Endothelial cell of umbilical vein (primary cell): ENCODE data around the gene MYRFL. TPM values are rescaled to one million over a fixed set of nuclear protein-coding genes. Genes with fewer than 3 reads are reported as not detected.

ENCODE experiments used
- BruUV-seq: library from RNA; stranded (reverse); fragments of 400-500 nt; replicated peaks from 2 replicates; lab custom pipeline; 2021; lab: Mats Ljungman, UMichigan
- CTCF ChIA-PET: fragments of 300-600, 350-600 bp; sonication (Branson Sonifier 250); formaldehyde crosslinking; loops from one replicate; lab custom pipeline; 2021; ENCODE audit warnings: antibody characterized with exemption, inconsistent platforms; lab: Charles Lee
- POLR2A ChIA-PET: fragments of 300-600, 350-600 bp; sonication (Branson Sonifier 250); formaldehyde crosslinking; loops from one replicate; lab custom pipeline; 2021; ENCODE audit warnings: antibody characterized with exemption, inconsistent platforms; lab: Charles Lee
- DNase-seq: peaks from one replicate; pipeline ENCODE4 v3.0.0-alpha.2; 2011; ENCODE audit warnings: low read depth, low spot score
- FAIRE-seq: peaks from 2 replicates; lab custom pipeline; 2011; peaks lifted over from hg19 to GRCh38; lab: Jason Lieb, UNC
- H2AFZ ChIP-seq: 2 replicates; pipeline ENCODE4 v1.6.0; 2012; ENCODE audit warnings: low read depth, low read length, control low read depth, inconsistent platforms
- H3K27ac ChIP-seq: 2 replicates; pipeline ENCODE4 v1.5.1; 2011; ENCODE audit warnings: low read depth, mild to moderate bottlenecking, control low read depth, low read length, moderate library complexity; ENCODE audit not compliant: insufficient read depth
- H3K27me3 ChIP-seq, 2 experiments: 2 replicates each; pipeline versions ENCODE4 v1.6.0 to v1.6.1; 2011; ENCODE audit warnings: low read length in 2 of 2, mixed read lengths in 1 of 2; ENCODE audit not compliant: control insufficient read depth in 2 of 2, insufficient read depth in 2 of 2
- H3K36me3 ChIP-seq, 2 experiments: 2 replicates in 1 of 2; 3 replicates in 1 of 2; pipeline ENCODE4 v1.5.1; 2011; ENCODE audit warnings: low read length in 2 of 2, mild to moderate bottlenecking in 1 of 2, moderate library complexity in 1 of 2; ENCODE audit not compliant: control insufficient read depth in 2 of 2, insufficient read depth in 2 of 2; ENCODE audit errors: extremely low read depth in 1 of 2
- H3K4me1 ChIP-seq: 3 replicates; pipeline ENCODE4 v1.5.1; 2011; ENCODE audit warnings: mild to moderate bottlenecking, low read length; ENCODE audit not compliant: control insufficient read depth, insufficient read depth; ENCODE audit errors: extremely low read depth
- H3K4me2 ChIP-seq: 2 replicates; pipeline ENCODE4 v1.6.1; 2011; ENCODE audit warnings: low read length, control low read depth, mixed read lengths; ENCODE audit not compliant: insufficient read depth
- H3K4me3 ChIP-seq, 3 experiments: fragments of 200-600 bp in 1 of 3; sonication (generic), shearing (Covaris generic) in 1 of 3; replicated peaks in 1 of 3; 2 replicates each; pipeline ENCODE4 v1.5.1; 2011 to 2016; ENCODE audit warnings: control low read depth in 3 of 3, low read length in 3 of 3, mild to moderate bottlenecking in 2 of 3, inconsistent platforms in 1 of 3, low read depth in 1 of 3, moderate library complexity in 1 of 3; ENCODE audit not compliant: insufficient read depth in 1 of 3
- H3K79me2 ChIP-seq: 2 replicates; pipeline ENCODE4 v1.6.0; 2012; ENCODE audit warnings: low read length, inconsistent platforms; ENCODE audit not compliant: control insufficient read depth, insufficient read depth
- H3K9ac ChIP-seq: replicated peaks from 2 replicates; pipeline ENCODE3; 2011; ENCODE audit warnings: low read length, control low read depth; ENCODE audit not compliant: insufficient read depth; ENCODE audit errors: extremely low read depth
- H3K9me1 ChIP-seq: replicated peaks from 3 replicates; pipeline ENCODE4 v1.6.0; 2011; ENCODE audit warnings: mild to moderate bottlenecking, low read length; ENCODE audit not compliant: control insufficient read depth, insufficient read depth; ENCODE audit errors: extremely low read depth
- H3K9me3 ChIP-seq: replicated peaks from 2 replicates; pipeline ENCODE4 v1.5.1; 2012; ENCODE audit warnings: low read length, inconsistent platforms; ENCODE audit not compliant: control insufficient read depth, insufficient read depth
- H4K20me1 ChIP-seq: replicated peaks from 2 replicates; pipeline ENCODE3; 2011; ENCODE audit warnings: mild to moderate bottlenecking, low read length; ENCODE audit not compliant: control insufficient read depth, insufficient read depth; ENCODE audit errors: extremely low read depth
- EZH2 ChIP-seq: IDR thresholded peaks from 2 replicates; pipeline ENCODE4 v1.6.1; 2012; ENCODE audit warnings: borderline replicate concordance, low read depth, mild to moderate bottlenecking, moderate library complexity, low read length, inconsistent platforms; ENCODE audit not compliant: severe bottlenecking
- FOS ChIP-seq: IDR thresholded peaks from 2 replicates; pipeline ENCODE4 v1.6.1; 2011; ENCODE audit warnings: mild to moderate bottlenecking, low read length, moderate library complexity, borderline replicate concordance; ENCODE audit not compliant: insufficient read depth
- GATA2 ChIP-seq: IDR thresholded peaks from 2 replicates; pipeline ENCODE4 v1.7.0; 2011; ENCODE audit warnings: low read depth, mild to moderate bottlenecking, moderate library complexity, mixed read lengths, low read length; ENCODE audit not compliant: insufficient read length, insufficient read depth
- JUN ChIP-seq: IDR thresholded peaks from 2 replicates; pipeline ENCODE4 v1.6.1; 2011; ENCODE audit warnings: borderline replicate concordance, low read depth; ENCODE audit not compliant: insufficient read length, insufficient read depth
- MYC ChIP-seq: IDR thresholded peaks from one replicate; pipeline ENCODE4 v1.6.1; 2011; ENCODE audit warnings: mild to moderate bottlenecking, low read depth, low read length
- POLR2A ChIP-seq: IDR thresholded peaks from 2 replicates; pipeline ENCODE4 v1.6.1; 2012; ENCODE audit warnings: low read depth, mild to moderate bottlenecking, control low read depth, low read length
- POLR2AphosphoS5 ChIP-seq: IDR thresholded peaks from 2 replicates; pipeline ENCODE4 v1.6.1; 2012; ENCODE audit warnings: low read depth, mild to moderate bottlenecking, control low read depth, low read length, moderate library complexity; ENCODE audit not compliant: insufficient read depth
- dilution Hi-C: fragments of 300-500 bp; cut with MboI; formaldehyde crosslinking; loops from one replicate; pipeline ENCODE4 v1.15.0; 2019; ENCODE audit warnings: low sequenced_read_pairs; ENCODE audit not compliant: extremely low pct_ligation_motif_present
- intact Hi-C: fragments of 100-400 bp; cut with micrococcal nuclease; formaldehyde crosslinking; loops from one replicate; pipeline ENCODE4 v1.10.0; 2022
- polyA plus RNA-seq, 4 experiments: library from polyadenylated mRNA; depleted of rRNA in 3 of 4; stranded (reverse) in 3 of 4; unstranded in 1 of 4; fragments of >200 nt; gene quantifications; 2 replicates each; pipeline versions ENCODE4 v1.2.1 to v1.2.3, GENCODE V29; 2011 to 2012; ENCODE audit warnings: missing spikeins in 1 of 4
- total RNA-seq: library from RNA; stranded (reverse); gene quantifications from 2 replicates; pipeline ENCODE4 v1.2.3, GENCODE V29; 2021
- TF ChIP-seq, protein P1 (sequence below): IDR thresholded peaks from 2 replicates; pipeline ENCODE4 v1.6.1; 2011; ENCODE audit not compliant: insufficient read depth, insufficient read length
- TF ChIP-seq, protein P2 (sequence below), 2 donors: IDR thresholded peaks; 1 replicate in 1 of 2; 2 replicates in 1 of 2; pipeline ENCODE4 v1.5.1; 2011; ENCODE audit warnings: low read length in 2 of 2, mild to moderate bottlenecking in 2 of 2, moderate library complexity in 2 of 2, control low read depth in 1 of 2, inconsistent platforms in 1 of 2, low read depth in 1 of 2; ENCODE audit not compliant: insufficient read depth in 1 of 2; ENCODE audit errors: extremely low read depth in 1 of 2

MYRFL gene
- total and polyA plus RNA-seq, 2 donors (not counting 3 experiments of a cell fraction or from before 2014, with no cell fraction given), result not detected

DNA sequence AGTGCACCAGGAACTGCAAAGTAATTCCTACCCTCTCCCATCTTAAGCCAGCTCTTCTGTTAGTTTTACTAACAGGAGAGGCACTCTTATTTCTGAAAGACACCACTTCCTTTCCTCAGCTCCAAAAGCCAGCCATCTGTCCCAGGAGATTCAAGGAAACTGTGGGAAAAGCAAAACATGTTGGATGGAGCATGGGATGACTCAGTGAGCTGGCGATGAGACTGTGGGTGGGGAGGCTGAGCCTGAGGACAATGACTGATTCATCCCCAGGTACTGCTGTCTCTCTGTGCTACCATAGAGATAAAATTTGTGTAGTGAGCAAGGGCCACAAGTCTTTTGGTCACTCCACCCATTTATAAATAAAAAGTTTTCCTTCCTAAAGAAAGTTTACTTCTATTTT lies 141.4 kb downstream of the MYRFL start:
- Histone ChIP-seq H3K27ac (no peak overlapping the region), H3K79me2 (no peaks in the 10 kb centered on the region), H3K9ac (no peak overlapping the region), H3K9me1 (no peaks in the 10 kb centered on the region), H3K36me3 (no peaks in the 10 kb centered on the region), H3K4me1 (no peaks in the 10 kb centered on the region), H3K9me3 (no peaks in the 10 kb centered on the region), H2AFZ (no peak overlapping the region), H3K27me3 (peaks cover 0 to 5% of the 10 kb centered on the region in 2 experiments), H3K4me2 (no peak overlapping the region), H3K4me3 (no peak overlapping the region), H4K20me1 (no peaks in the 10 kb centered on the region)
- FAIRE-seq (no peak), DNase-seq (no peak)
- dilution Hi-C loops (no loop called here), intact Hi-C loops (no loop called here)
- ChIA-PET POLR2A (no interaction called here), CTCF (interaction anchor here (1.2 kb wide), 1 partner anchor 9 kb away, joined by 4 read pairs; no protein-coding TSS in a partner anchor)
- BruUV-seq, result no TSS peak
- no peak for TF ChIP-seq MYC
- no peak for TF ChIP-seq JUN
- TF ChIP-seq, protein P1, sequence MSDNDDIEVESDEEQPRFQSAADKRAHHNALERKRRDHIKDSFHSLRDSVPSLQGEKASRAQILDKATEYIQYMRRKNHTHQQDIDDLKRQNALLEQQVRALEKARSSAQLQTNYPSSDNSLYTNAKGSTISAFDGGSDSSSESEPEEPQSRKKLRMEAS, result no peak
- no peak for TF ChIP-seq EZH2
- TF ChIP-seq, protein P2, sequence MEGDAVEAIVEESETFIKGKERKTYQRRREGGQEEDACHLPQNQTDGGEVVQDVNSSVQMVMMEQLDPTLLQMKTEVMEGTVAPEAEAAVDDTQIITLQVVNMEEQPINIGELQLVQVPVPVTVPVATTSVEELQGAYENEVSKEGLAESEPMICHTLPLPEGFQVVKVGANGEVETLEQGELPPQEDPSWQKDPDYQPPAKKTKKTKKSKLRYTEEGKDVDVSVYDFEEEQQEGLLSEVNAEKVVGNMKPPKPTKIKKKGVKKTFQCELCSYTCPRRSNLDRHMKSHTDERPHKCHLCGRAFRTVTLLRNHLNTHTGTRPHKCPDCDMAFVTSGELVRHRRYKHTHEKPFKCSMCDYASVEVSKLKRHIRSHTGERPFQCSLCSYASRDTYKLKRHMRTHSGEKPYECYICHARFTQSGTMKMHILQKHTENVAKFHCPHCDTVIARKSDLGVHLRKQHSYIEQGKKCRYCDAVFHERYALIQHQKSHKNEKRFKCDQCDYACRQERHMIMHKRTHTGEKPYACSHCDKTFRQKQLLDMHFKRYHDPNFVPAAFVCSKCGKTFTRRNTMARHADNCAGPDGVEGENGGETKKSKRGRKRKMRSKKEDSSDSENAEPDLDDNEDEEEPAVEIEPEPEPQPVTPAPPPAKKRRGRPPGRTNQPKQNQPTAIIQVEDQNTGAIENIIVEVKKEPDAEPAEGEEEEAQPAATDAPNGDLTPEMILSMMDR (IDR thresholded peaks at IDR 0.05; ENCODE audit: extremely low read depth in 1 of 2, insufficient read depth in 1 of 2, low read depth in 1 of 2, low read length in 2 of 2), result no peak
- TF ChIP-seq POLR2AphosphoS5, result no peak
- TF ChIP-seq FOS, result no peak
- no peak for TF ChIP-seq POLR2A
- no peak for TF ChIP-seq GATA2
